ENCODE measurements around the gene AP1S3.

- TF ChIP-seq SUZ12 (IDR thresholded peaks at IDR 0.05; ENCODE audit: extremely low read depth, insufficient read depth, insufficient read length) (no peak), ZNF274 (IDR thresholded peaks at IDR 0.05; ENCODE audit: low read depth, low read length) (no peak)
These were observed 86.4 kb downstream of the AP1S3 start for GRCh38 chr2:223751012-223751411.

All from NT2/D1 (cell line).